WERI-Rb-1 (cell line): Measurements from ENCODE around the gene MACROD2.

Experiments
- DNase-seq: peaks from one replicate; pipeline ENCODE4 v3.0.0-alpha.2; 2020
- H3K27ac ChIP-seq: fragments of 250-450 bp; sonication (Bioruptor Pico); 2 replicates; pipeline ENCODE4 v1.5.1; 2020; ENCODE audit warnings: mild to moderate bottlenecking, moderate library complexity
- H3K27me3 ChIP-seq: fragments of 250-450 bp; sonication (Bioruptor Pico); 2 replicates; pipeline ENCODE4 v1.5.1; 2021; ENCODE audit warnings: mild to moderate bottlenecking, low read depth, moderate library complexity; ENCODE audit not compliant: insufficient read depth, severe bottlenecking
- H3K36me3 ChIP-seq: fragments of 250-450 bp; sonication (Bioruptor Pico); 2 replicates; pipeline ENCODE4 v1.5.1; 2020; ENCODE audit warnings: mild to moderate bottlenecking, moderate library complexity
- H3K4me3 ChIP-seq: 2 replicates; pipeline ENCODE4 v1.5.1; 2011; ENCODE audit warnings: low read depth, mild to moderate bottlenecking, control low read depth, low read length
- H3K9me3 ChIP-seq: fragments of 250-450 bp; sonication (Bioruptor Pico); 2 replicates; pipeline ENCODE4 v1.5.1; 2021; ENCODE audit warnings: mild to moderate bottlenecking, moderate library complexity; ENCODE audit not compliant: severe bottlenecking
- CTCF ChIP-seq: IDR thresholded peaks from 2 replicates; pipeline ENCODE4 v1.5.1; 2011; ENCODE audit warnings: low read depth, mild to moderate bottlenecking, control low read depth, inconsistent platforms, low read length

Gene MACROD2

GRCh38 chr20:14883324-14883723 lies 888.0 kb downstream of the MACROD2 start:
- H3K27me3 ChIP-seq, result no peaks in the 10 kb centered on the region
- H3K4me3 ChIP-seq, result no peak overlapping the region
- no peaks in the 10 kb centered on the region for H3K36me3 ChIP-seq
- H3K27ac ChIP-seq, result no peak overlapping the region
- no peak for DNase-seq
- TF ChIP-seq CTCF, result no peak
- H3K9me3 ChIP-seq, result no peaks in the 10 kb centered on the region

- no peaks in the 10 kb centered on the region for H3K36me3 ChIP-seq
- no peak for TF ChIP-seq CTCF
- DNase-seq, result no peak
- H3K27me3 ChIP-seq, result no peaks in the 10 kb centered on the region
- H3K27ac ChIP-seq, result no peak overlapping the region
- no peaks in the 10 kb centered on the region for H3K9me3 ChIP-seq
- no peak overlapping the region for H3K4me3 ChIP-seq
Observed at GRCh38 chr20:14885661-14886060, 890.3 kb downstream of the MACROD2 start.

GRCh38 chr20:14888134-14888533 lies 892.8 kb downstream of the MACROD2 start:
- H3K27ac ChIP-seq, result no peak overlapping the region
- DNase-seq, result no peak
- no peak for TF ChIP-seq CTCF
- no peaks in the 10 kb centered on the region for H3K36me3 ChIP-seq
- H3K4me3 ChIP-seq, result no peak overlapping the region
- H3K9me3 ChIP-seq, result no peaks in the 10 kb centered on the region
- H3K27me3 ChIP-seq, result no peaks in the 10 kb centered on the region

GRCh38 chr20:14889496-14890255 lies 894.4 kb downstream of the MACROD2 start:
- TF ChIP-seq CTCF, result no peak
- DNase-seq, result peak; percentile 6
- H3K27me3 ChIP-seq, result no peaks in the 10 kb centered on the region
- H3K9me3 ChIP-seq, result no peaks in the 10 kb centered on the region
- H3K27ac ChIP-seq, result no peak overlapping the region
- no peaks in the 10 kb centered on the region for H3K36me3 ChIP-seq
- H3K4me3 ChIP-seq, result no peak overlapping the region

- DNase-seq, result no peak
- Histone ChIP-seq H3K36me3 (no peaks in the 10 kb centered on the region), H3K4me3 (no peak overlapping the region), H3K9me3 (no peaks in the 10 kb centered on the region), H3K27ac (no peak overlapping the region), H3K27me3 (no peaks in the 10 kb centered on the region)
- no peak for TF ChIP-seq CTCF
Observed at GRCh38 chr20:14890713-14891112, 895.4 kb downstream of the MACROD2 start.

- no peaks in the 10 kb centered on the region for H3K9me3 ChIP-seq
- H3K4me3 ChIP-seq, result no peak overlapping the region
- no peak for DNase-seq
- no peak overlapping the region for H3K27ac ChIP-seq
- no peak for TF ChIP-seq CTCF
- H3K27me3 ChIP-seq, result no peaks in the 10 kb centered on the region
- no peaks in the 10 kb centered on the region for H3K36me3 ChIP-seq
Observed at GRCh38 chr20:14892782-14893181, 897.5 kb downstream of the MACROD2 start.
